GM21737 (cell line): ENCODE data around the gene NMNAT3.

Experiments used
- ATAC-seq: cut with Tn5 transposase; IDR thresholded peaks from one replicate; pipeline ENCODE4 v1.9.1; 2021; ENCODE audit warnings: mild to moderate bottlenecking, moderate library complexity; ENCODE audit not compliant: unreplicated experiment

The NMNAT3 gene

DNA sequence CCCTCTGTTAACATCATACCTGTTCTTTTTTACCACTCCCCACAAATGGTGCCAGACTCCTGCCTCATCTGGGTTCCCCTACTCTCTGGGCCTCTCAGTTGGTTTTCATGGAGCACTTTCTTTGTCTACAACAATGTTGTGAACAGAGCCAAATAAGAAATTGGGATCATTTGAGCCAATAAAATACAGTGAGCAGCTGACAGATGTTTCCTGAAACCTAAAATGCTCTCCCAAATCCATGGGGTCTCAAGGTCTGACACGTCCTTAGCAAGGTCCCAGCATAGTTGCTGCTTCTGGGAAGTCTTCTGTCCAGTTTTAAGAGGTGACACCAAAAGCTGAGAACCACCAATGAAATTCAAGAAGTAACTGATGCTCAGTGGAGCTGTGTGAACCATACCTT is 1.7 kb downstream of the NMNAT3 start:
- no peak for ATAC-seq

DNA sequence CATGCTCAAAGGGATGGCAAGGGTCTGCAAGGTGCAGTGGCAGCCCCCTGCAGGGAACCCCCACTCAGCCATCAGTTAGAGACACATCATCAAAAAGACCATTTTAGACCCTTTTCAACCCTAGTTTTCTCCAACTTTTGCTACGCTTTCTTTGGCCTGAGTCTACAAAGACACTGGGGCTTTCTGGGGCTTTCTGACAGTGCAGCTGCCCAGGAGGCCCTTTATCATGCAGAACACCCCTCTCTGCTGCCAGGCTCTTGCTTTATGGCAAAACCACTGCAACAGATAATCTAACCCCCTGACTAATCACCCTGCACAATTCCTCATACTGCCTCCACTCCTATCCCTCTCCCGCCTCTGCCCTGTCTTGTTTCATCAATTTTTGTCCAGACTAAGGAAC is 2.4 kb downstream of the NMNAT3 start:
- ATAC-seq, result no peak

DNA sequence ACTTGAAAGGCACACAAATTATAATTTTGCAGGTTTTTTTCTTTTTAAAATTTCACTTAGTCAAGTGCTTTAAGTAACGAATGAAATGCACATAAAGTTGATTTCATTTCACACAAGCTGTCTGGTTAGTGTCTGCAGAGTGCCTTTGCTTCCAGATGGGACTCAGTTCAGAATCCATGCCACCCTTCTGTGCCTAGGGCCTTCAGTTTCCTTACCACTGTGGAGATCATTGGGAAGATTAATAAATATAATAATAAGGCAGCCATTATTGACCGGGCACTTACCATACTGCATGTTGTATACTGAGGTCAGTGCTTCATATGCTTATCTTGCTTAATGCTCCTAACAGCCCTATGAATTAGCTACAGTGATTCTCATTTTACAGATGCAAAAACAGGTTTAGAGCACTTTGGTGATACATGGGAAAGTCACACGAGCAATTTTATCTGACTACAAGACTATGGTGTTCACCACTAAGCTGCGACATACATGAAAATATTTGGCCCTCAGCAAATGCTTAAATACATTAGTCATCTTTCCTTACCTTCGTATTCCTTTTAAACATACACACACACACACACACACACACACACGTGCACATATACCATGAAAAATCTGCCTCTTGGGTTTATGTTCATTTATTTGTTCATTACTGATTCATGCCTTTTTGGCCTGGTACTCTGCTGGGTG is 3.1 kb downstream of the NMNAT3 start:
- ATAC-seq, result no peak

DNA sequence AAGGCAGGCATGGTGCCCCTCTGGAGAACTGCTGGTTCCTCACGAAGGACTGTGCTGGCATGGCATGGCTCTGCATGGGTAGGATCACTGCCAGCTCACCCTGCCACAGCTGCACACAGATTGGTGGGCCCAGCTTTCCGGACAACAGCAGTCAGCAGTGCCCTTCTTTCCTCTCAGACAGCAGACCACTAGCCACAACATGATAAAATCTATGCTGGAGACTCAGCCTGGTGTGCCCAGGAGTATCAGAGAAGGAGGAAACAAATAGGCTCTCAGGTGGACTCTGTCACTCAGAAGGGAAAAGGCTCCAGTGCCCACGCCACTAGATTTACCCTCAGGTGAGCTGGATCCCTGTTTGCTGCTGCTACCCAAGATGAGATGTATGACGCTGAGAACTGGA is 4.9 kb downstream of the NMNAT3 start:
- ATAC-seq, result no peak

DNA sequence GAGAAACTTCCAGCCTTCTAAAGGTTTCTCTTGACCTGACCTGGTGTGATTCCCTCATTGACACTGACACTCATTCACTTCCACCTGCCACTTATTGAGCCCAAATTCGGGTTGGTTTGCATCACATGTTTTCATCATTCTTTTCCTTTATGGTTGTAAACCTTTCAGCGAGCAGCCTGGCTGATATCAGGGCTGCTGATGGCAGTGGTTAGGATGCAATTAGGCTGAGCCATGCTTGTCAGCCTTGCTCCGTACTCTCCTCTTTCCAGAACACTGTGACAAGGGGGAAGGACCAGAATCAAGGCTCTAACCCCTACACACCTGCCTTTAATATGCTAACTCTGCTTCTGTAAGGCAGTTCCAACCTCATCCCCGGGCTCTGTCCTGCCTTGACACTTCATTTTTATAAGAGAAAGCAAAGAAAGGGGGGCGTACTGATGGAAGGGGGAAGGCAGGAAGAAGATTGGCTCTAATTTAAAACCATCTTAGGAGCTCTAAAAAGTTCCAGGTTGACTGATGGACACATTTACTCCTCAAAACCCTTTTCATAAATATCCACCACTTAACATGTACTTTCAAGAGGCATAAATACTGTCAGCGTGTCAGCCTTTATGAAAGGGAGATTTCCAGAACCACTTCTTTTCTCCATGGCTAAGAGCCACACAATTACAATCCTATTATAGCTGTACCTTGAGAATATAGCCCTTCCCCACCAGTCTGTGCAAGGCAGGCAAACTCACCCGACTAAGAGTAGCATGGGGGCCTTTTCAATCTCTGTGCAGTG is 5.7 kb downstream of the NMNAT3 start:
- ATAC-seq, result no peak

DNA sequence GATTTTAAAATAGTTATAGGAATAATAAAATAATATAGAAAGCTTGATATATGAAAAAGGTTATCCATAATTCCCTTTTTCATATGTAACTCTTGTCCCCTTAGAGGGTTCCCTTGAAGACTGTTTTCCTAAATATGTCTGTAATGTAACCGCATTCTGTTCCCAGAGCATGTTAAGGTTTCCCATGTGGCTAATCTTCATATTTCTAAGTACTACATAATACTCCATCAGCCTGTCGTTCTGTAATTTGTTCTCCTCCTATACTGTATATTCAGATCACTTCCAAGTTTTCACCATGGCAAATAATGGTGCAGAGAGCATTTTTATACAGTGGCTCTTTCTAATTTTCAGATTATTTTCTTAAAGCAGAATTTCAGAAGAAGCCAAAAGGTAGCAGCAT is 6.7 kb downstream of the NMNAT3 start:
- ATAC-seq, result no peak

DNA sequence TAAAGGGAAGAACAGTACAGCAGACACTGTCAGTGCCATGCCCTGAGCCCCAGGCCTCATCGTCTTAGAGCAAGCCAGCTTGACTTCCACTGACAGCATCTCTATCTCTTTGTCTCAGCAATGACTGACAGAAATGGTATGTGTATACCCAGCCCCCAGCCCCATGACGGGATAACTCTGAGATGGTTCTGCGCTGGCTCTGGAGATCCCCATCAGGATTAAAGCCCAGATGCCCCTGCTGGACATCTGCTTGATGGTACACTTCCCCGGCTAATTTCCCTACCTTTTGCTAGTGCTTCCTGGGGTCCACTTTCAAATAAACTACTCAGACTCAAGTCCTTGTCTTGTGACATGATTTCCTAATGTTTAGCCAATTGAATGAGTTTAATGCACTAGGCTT is 7.6 kb downstream of the NMNAT3 start:
- no peak for ATAC-seq

DNA sequence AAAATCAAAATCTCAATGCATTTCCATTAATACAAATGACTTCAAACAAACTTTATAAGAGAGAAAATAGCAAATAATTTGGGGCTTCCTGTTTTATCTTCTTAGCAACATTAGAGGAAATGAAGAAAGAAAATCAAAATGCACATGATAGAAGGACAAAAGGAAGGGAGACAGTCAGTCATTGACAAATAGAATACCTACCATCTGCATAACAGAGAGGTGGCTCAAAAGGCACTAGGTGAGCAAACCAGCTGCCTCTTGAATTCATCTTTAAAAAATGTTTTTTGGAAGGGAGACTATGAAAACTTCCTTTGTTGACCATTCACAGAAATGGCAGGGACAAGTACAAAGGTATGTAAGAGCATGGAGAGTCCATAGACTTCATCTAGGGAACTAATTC is 9.4 kb downstream of the NMNAT3 start:
- no peak for ATAC-seq

DNA sequence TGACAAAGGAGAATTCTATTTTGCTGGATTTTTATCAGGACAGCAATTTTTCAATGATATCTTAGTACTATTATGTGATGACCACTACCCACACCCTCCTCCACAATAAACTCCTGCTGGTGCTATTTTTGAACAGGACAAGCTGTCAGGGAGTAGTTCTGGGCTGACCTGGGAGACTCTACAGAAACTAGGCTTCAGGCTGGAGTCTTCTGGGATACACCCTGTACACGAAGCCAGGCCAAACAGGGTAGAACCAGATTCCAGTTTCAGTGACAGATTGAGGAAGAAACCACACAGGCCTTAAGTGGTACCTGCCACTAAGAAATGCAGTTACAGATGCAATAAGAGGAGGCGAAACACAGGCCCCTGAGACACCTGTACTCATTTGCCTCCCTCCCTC is 12.8 kb downstream of the NMNAT3 start:
- ATAC-seq, result no peak

DNA sequence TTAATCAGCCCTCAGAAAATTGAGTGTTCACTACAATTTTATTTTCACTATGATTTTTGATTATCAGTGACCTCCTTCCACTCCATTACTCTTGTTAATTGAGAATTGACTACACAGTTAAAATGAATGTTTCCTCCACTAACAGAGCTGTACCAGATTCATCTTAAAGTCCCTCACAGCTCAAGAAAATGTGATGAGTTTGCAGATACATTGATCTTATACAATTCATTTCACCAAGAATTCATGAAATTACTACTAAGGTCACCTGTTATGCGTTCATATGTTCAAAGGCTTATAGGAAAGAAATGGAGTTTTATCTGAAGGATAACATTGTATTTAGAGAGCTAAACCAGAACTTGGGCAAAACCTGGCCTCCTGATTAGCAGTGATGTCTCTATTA is 17.5 kb downstream of the NMNAT3 start:
- no peak for ATAC-seq

DNA sequence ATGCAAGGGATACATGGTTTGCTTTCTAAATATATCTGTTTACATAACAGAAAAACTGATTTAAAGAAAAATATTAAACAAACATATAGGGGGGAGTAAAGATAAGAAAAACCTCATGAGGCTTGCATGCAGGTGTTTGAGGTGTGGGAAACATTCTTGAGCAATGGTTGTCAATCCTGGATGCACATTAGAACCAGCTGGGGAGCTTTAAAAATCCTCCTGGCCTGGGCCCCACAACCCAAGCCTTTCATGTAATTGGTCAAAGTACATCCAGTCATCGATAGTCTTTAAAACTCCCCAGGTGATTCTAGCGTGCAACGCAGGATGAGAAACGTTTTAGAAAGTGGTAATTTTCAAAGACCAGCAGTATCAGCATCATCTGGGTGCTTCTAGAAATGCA is 18.3 kb downstream of the NMNAT3 start:
- no peak for ATAC-seq

DNA sequence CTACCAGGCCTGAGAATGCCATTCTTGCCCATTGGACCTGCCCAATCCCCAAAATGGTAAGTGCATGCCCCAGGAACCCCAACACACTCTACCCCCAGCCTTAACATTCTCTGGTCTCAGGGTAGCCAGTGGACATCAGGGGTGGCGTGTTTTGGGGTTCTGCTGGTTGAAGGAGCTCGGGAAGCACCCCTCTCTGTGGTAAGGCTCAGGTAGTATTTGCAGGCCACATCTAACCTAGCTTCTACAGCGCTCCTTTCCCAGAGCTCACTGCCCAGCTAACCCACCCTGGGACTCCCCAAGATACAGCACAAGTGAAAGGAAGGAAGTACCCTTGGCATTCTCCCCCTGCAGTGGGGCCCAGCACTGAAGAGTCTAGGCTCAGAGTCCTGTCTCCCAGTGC is 19.8 kb downstream of the NMNAT3 start:
- ATAC-seq, result no peak

DNA sequence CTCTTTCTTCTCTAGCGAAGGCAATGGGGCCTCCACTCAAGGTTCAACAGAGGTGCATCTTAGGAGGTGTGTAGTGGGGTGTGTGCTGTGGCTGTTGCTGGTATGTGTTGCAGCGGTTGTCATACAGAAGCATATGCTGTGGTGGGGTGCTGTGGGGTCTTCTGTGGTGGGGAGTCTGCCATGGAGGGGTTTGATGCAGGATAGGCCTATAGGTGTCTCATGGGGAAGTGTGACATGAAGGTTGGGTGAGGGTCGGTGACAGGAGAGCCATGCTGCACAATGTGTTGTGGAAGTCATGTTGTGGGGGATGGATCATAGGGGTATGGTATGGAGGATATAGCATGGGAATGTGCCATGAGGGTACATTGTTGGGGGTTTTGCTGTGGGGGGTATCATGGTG is 20.3 kb downstream of the NMNAT3 start:
- ATAC-seq, result no peak

DNA sequence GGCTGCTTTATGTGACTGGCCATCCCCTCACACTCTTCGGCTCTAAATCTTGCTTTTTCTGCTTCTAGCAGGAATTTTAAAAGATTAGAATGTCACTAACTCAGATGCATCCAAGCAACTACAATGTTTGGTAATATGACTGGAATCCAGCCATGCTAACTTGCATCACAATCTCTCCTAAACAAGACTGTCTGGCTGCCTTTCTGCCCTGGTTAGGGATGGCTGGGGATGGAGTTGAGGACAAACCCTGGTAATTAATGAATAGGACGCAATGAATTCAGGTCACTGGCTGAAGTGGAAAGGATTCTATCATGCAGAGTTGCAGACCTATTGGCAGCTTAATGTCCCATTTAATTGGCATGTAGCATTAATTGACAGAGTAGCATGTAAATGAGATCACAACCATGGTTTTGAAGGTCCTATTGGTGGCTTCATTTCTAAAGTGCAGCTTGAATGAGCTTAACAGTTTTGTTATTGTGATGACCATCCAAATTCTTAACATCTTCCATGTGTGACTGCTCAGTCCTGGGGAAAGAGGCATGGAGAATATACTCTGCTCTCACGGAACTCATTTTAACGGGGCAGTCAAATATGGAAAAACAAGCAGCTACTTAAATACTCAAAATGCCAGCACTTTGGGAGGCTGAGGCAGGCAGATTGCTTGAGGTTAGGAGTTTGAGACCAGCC is 21.7 kb downstream of the NMNAT3 start:
- ATAC-seq, result no peak

DNA sequence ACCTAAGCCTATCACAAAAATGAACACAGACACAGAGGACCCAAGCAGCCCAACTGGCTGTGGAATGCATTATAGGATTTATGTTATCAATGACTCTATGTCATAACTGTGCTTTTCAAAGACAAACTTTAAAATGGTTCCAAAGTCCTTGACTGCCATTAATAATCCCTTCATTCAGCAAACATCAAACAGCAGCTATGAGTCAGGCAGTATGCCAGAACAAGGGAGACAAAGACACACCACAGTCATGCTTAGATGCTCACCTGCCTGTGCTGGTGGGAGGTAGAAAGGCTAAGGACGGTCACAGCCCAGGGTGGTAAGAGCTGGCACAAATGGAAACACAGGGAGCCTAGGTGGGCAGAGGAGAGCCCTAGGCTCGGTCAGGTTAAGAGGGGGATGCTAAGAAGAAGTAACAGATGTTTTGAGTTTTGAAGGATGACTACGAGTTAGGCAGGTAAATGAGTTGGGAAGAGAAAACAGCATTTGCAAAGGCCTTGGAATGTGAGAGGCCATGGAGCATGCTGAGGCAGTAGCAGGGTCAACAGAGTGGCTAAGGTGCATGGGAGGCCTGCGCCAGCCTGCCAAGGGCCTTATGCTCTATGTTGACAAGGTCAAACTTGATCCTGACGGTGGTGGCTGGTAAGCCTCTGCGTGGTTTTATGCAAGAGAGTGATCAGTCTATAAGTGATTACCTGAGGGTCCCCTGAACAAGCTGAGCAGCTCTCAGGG is 23.0 kb downstream of the NMNAT3 start:
- no peak for ATAC-seq

DNA sequence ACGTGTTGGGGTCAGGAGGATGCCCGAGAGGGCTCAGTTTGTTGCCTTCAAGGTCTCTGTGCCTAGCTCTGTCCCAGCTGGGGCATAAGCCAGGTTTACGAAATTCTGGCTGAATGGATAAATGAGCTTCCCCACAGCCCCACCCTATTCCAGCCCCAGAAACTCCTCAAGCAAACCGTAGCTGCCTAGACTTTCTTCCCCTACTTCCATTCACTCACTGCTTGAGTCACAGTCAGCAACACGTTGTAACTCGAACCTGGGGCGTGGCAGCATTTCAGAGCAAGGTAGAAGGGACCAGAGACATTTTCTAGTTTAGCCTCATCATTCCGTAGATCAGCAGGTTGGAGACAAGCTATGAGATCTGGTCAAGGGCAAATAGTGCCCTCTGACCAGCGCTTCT is 24.2 kb downstream of the NMNAT3 start:
- no peak for ATAC-seq

DNA sequence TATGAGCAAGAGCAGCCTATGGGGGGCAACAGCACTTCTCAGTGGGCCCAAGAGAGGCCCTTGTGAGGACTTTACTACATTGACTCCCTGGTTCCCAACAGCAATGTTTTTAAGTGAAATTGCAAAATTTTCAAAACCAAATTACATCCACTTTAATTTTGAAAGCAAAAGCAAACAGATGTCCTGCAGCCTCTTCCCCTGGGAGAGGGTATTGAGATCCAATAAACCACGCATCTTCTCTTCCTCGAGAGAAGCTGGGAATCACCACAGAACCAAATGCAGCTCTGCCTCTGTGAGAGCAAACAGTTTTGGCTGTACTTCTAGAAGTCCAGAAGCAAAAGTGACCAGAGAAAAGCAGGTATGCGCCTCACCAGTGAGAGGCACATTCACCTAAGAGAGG is 25.2 kb downstream of the NMNAT3 start:
- ATAC-seq, result no peak

DNA sequence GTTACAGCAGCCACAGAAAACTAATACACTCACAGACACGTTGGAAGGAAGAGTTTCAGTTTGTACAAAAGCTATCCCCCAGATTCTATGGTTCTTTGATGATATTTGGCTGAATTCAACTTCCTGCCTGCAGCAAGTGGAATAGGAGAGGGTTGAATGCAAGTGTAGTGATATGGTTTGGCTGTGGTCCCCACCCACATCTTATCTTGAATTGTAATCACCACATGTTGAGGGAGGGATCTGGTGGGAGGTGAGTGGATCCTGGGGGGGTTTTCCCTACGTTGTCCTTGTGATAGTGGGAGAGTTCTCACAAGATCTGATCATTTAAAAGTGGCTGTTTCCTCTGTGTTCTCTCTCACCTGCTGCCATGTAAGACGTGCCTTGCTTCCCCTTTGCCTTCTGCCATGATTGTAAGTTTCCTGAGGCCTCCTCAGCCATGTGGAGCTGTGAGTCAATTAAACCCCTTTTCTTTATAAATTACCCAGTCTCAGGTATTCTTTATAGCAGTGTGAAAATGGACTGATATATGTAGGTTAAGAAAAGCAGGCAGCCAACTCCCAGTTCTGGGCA is 29.8 kb downstream of the NMNAT3 start:
- ATAC-seq, result no peak

DNA sequence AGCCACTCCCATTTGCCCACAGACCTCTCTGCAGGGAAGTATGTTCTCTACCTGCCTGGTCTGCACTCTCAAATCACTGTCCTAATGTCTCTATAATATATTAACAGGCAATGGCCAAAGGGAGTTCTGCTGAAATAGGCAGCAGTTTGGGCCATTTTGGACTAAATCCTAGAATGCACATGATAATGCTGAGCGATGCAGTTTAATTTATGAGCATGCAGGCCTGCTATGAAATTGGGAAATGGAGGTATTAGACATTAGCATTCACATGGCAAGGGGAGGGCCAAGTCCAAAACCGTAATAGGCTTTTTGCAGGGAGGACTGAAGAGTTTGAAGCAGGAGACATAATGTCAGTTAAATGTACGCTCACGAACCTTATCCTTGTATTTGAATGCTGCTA is 31.3 kb downstream of the NMNAT3 start:
- no peak for ATAC-seq

DNA sequence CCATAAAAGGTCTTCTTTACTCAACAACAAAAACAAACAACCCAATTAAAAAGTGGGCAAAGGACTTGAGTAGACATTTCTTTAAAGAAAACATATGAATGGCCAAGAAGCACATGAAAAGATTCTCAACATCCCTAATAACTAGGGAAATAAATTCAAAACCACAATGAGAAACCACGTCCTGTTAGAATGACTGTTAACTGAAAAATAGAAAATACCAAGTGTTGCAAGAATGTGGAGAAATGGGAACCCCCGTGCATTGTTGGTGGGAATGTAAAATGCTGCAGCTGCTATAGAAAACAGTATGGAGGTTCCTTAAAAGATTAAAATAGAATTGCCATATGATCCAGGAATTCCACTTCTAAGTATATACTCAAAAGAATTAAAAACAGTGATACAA is 34.8 kb downstream of the NMNAT3 start:
- ATAC-seq, result no peak

DNA sequence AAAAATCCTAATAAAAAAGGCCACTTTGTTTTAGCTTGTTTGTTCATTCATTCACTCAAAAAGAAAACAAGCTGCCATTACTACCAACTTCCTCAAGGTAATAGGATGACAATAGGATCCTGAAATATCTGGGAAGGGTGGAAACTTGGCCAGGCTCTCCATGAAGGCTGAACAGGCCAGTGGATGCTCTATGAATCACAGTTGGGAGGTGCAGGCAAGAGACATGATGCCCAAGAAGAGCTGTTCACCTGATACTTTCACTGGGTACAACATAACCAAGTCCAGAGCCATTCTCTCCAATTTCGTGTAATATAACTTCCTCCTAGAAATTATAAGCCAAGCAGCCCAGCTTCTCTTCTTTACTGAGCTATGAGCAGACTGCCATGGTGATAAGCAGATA is 37.3 kb downstream of the NMNAT3 start:
- no peak for ATAC-seq
